GM12878 (cell line): ENCODE measurements around the gene SYNGR1. TPM values are rescaled to one million over a fixed set of nuclear protein-coding genes. Genes with fewer than 3 reads are reported as not detected.

Experiments
- ATAC-seq: fragments of 200-7000 bp; cut with Tn5 transposase; 3 replicates; pipeline ENCODE4 v1.9.1; 2020; ENCODE audit warnings: mild to moderate bottlenecking, moderate library complexity
- BruUV-seq: library from RNA; stranded (reverse); fragments of 400-500 nt; replicated peaks from 2 replicates; lab custom pipeline; 2021; lab: Mats Ljungman, UMichigan
- CTCF ChIA-PET: fragments of 300-600 bp; sonication (Branson Sonifier 250); formaldehyde crosslinking; extraction: SDS; loops from one replicate; lab custom pipeline; 2021; ENCODE audit warnings: inconsistent platforms; lab: Yijun Ruan, JAX
- POLR2A ChIA-PET: fragments of 350-600 bp; formaldehyde crosslinking; extraction: SDS; loops from one replicate; lab custom pipeline; 2021; ENCODE audit warnings: inconsistent platforms; lab: Charles Lee
- RAD21 ChIA-PET: fragments of 300-600 bp; sonication (Branson Sonifier 250); formaldehyde crosslinking; loops from one replicate; lab custom pipeline; 2023; ENCODE audit warnings: antibody characterized with exemption; ENCODE audit not compliant: unreplicated experiment; lab: Charles Lee
- SMC1A ChIA-PET: fragments of 300-600 bp; sonication (Branson Sonifier 250); formaldehyde crosslinking; loops from one replicate; lab custom pipeline; 2023; ENCODE audit not compliant: unreplicated experiment, uncharacterized antibody; lab: Charles Lee
- DNase-seq: peaks from one replicate; pipeline ENCODE4 v3.0.0-alpha.2; 2011; ENCODE audit warnings: low read depth, low spot score
- FAIRE-seq: peaks from 3 replicates; lab custom pipeline; 2011; peaks lifted over from hg19 to GRCh38; lab: Jason Lieb, UNC
- H2AFZ ChIP-seq: 2 replicates; pipeline ENCODE4 v1.6.0; 2011; ENCODE audit warnings: low read depth, low read length, control low read depth; ENCODE audit not compliant: control insufficient read depth
- H3K27ac ChIP-seq: 2 replicates; pipeline ENCODE4 v1.5.1; 2011; ENCODE audit warnings: control low read depth; ENCODE audit not compliant: control insufficient read depth, insufficient read depth
- H3K27me3 ChIP-seq, 2 experiments: replicated peaks in 1 of 2; 2 replicates each; pipeline versions ENCODE4 v1.6.0 to v1.6.1; 2011; ENCODE audit warnings: low read length in 1 of 2; ENCODE audit not compliant: control insufficient read depth in 2 of 2, insufficient read depth in 2 of 2
- H3K36me3 ChIP-seq, 2 experiments: 2 replicates each; pipeline ENCODE4 v1.5.1; 2011; ENCODE audit warnings: low read length in 1 of 2; ENCODE audit not compliant: control insufficient read depth in 2 of 2, insufficient read depth in 2 of 2
- H3K4me1 ChIP-seq: 2 replicates; pipeline ENCODE4 v1.6.1; 2011; ENCODE audit warnings: mild to moderate bottlenecking, low read length, moderate library complexity, mixed read lengths; ENCODE audit not compliant: control insufficient read depth, insufficient read depth
- H3K4me2 ChIP-seq: 2 replicates; pipeline ENCODE4 v1.6.0; 2011; ENCODE audit warnings: control low read depth; ENCODE audit not compliant: control insufficient read depth, insufficient read depth
- H3K4me3 ChIP-seq: fragments of 200-600 bp; sonication (generic); 2 replicates; pipeline ENCODE4 v1.5.1; 2016
- H3K79me2 ChIP-seq: 2 replicates; pipeline ENCODE4 v1.6.0; 2011; ENCODE audit warnings: low read length; ENCODE audit not compliant: control insufficient read depth, insufficient read depth
- H3K9ac ChIP-seq: 2 replicates; pipeline ENCODE4 v1.8.0; 2011; ENCODE audit warnings: low read length, control low read depth, mixed read lengths; ENCODE audit not compliant: control insufficient read depth, insufficient read depth
- H3K9me3 ChIP-seq: replicated peaks from 3 replicates; pipeline ENCODE4 v1.5.1; 2011; ENCODE audit warnings: mild to moderate bottlenecking, low read length; ENCODE audit not compliant: control insufficient read depth, insufficient read depth
- H4K20me1 ChIP-seq: 2 replicates; pipeline ENCODE4 v1.6.0; 2011; ENCODE audit not compliant: control insufficient read depth, insufficient read depth
- BMI1 ChIP-seq: fragments of 450-650 bp; IDR thresholded peaks from 2 replicates; pipeline ENCODE4 v1.6.1; 2016; ENCODE audit warnings: mild to moderate bottlenecking, moderate library complexity, borderline replicate concordance
- CBX3 ChIP-seq: fragments of 200-600 bp; sonication (generic); IDR thresholded peaks from 2 replicates; pipeline ENCODE4 v1.6.1; 2016; ENCODE audit warnings: low read depth, borderline replicate concordance
- CHD2 ChIP-seq: IDR thresholded peaks from 2 replicates; pipeline ENCODE4 v1.6.1; 2011; ENCODE audit warnings: low read depth, low read length, improper control_type of control experiment, borderline replicate concordance
- E2F8 ChIP-seq: fragments of 450-650 bp; IDR thresholded peaks from 2 replicates; pipeline ENCODE4 v1.6.1; 2018; ENCODE audit warnings: mild to moderate bottlenecking, low read depth, moderate library complexity; ENCODE audit not compliant: partially characterized antibody
- EP300 ChIP-seq, 2 experiments: fragments of 150-350 bp in 1 of 2; IDR thresholded peaks; 2 replicates each; pipeline ENCODE4 v1.6.1; 2011 to 2012; ENCODE audit warnings: low read depth in 2 of 2, low read length in 2 of 2, borderline replicate concordance in 1 of 2, improper control_type of control experiment in 1 of 2, inconsistent platforms in 1 of 2; ENCODE audit not compliant: control insufficient read depth in 1 of 2
- FOXK2 ChIP-seq: fragments of 450-650 bp; IDR thresholded peaks from 2 replicates; pipeline ENCODE4 v1.6.1; 2017; ENCODE audit warnings: mild to moderate bottlenecking, moderate library complexity
- IKZF2 ChIP-seq, 2 experiments: fragments of 450-650 bp; IDR thresholded peaks; 2 replicates each; pipeline ENCODE4 v1.6.1; 2017; ENCODE audit warnings: mild to moderate bottlenecking in 2 of 2, moderate library complexity in 2 of 2
- MTA2 ChIP-seq: fragments of 450-650 bp; IDR thresholded peaks from 2 replicates; pipeline ENCODE4 v1.6.1; 2016; ENCODE audit warnings: low read depth, mild to moderate bottlenecking, moderate library complexity
- SREBF2 ChIP-seq: IDR thresholded peaks from 2 replicates; pipeline ENCODE4 v1.6.1; 2012; ENCODE audit warnings: mild to moderate bottlenecking, low read length
- ZBED1 ChIP-seq: IDR thresholded peaks from 2 replicates; pipeline ENCODE4 v1.6.1; 2016; ENCODE audit warnings: borderline replicate concordance
- ZNF217 ChIP-seq: fragments of 450-650 bp; IDR thresholded peaks from 2 replicates; pipeline ENCODE4 v1.6.1; 2017; ENCODE audit warnings: antibody characterized with exemption, mild to moderate bottlenecking
- ZZZ3 ChIP-seq: IDR thresholded peaks from 2 replicates; pipeline ENCODE4 v1.6.1; 2011; ENCODE audit warnings: low read depth; ENCODE audit not compliant: control insufficient read depth, insufficient read length
- WGBS: methylation state at CpG from one replicate; pipeline ENCODE4 v1.1.6; 2016; ENCODE audit warnings: low lambda C conversion rate; ENCODE audit not compliant: insufficient replicate concordance, insufficient coverage; ENCODE audit errors: missing lambda C conversion rate; 5-methylcytosine and 5-hydroxymethylcytosine counted together
- in situ Hi-C: fragments of 300-500 bp; cut with MboI; formaldehyde crosslinking; loops from 9 replicates; pipeline ENCODE4 v1.14.3; 2018; ENCODE audit warnings: mixed read lengths
- intact Hi-C: fragments of 100-400 bp; cut with micrococcal nuclease; formaldehyde crosslinking; loops from one replicate; pipeline ENCODE4 v1.14.2; 2022; ENCODE audit not compliant: unreplicated experiment
- polyA plus RNA-seq, 11 experiments: library from polyadenylated mRNA; depleted of rRNA in 4 of 11; unstranded in 6 of 11; stranded (reverse) in 5 of 11; fragments of >200 nt; fragmentation: Nextera tagmentation in 4 of 11; fragmentation: Illumina TruSeq in 1 of 11; extraction: Ambion mirVana in 4 of 11; extraction: Trizol in 1 of 11; gene quantifications; 1 replicate in 1 of 11; 2 replicates in 10 of 11; pipeline versions ENCODE4 v1.2.1 to v1.2.3, GENCODE V29; 2011 to 2016; ENCODE audit warnings: inconsistent platforms in 2 of 11, missing spikeins in 2 of 11, low read depth in 1 of 11
- total RNA-seq, 4 experiments: library from RNA; depleted of rRNA in 3 of 4; stranded (reverse); fragments of >200 nt in 3 of 4; fragmentation: Illumina TruSeq in 1 of 4; extraction: Trizol in 1 of 4; gene quantifications; 2 replicates each; pipeline versions ENCODE4 v1.2.1 to v1.2.3, GENCODE V29; 2013 to 2021
- TF ChIP-seq, protein P1 (sequence below): fragments of 450-650 bp; formaldehyde crosslinking; IDR thresholded peaks from 2 replicates; pipeline ENCODE4 v1.4.0; 2022; ENCODE audit warnings: mild to moderate bottlenecking, moderate library complexity

Gene SYNGR1
- total and polyA plus RNA-seq, 10 of the 15 experiments (the other 5 are each of a cell fraction or from before 2014, with no cell fraction given), result 0.87 to 9.2 (median 3.5) TPM

GRCh38 chr22:39429186-39429585 lies 79.4 kb downstream of the SYNGR1 start:
- SMC1A ChIA-PET, result no interaction called here
- TF ChIP-seq SREBF2, result no peak
- TF ChIP-seq CBX3, result no peak
- no peak for TF ChIP-seq E2F8
- no peak for TF ChIP-seq MTA2

GRCh38 chr22:39429916-39430575 lies 80.3 kb downstream of the SYNGR1 start:
- no peaks in the 10 kb centered on the region for H3K4me1 ChIP-seq
- no peaks in the 10 kb centered on the region for H3K9me3 ChIP-seq
- no peak overlapping the region for H3K4me3 ChIP-seq
- H3K27ac ChIP-seq, result no peak overlapping the region
- in situ Hi-C loops, result no loop called here
- ChIA-PET CTCF (no interaction called here), RAD21 (no interaction called here), SMC1A (no interaction called here), POLR2A (no interaction called here)
- no peaks in the 10 kb centered on the region for H4K20me1 ChIP-seq
- intact Hi-C loops, result no loop called here
- no peaks in the 10 kb centered on the region for H3K79me2 ChIP-seq
- no peak overlapping the region for H2AFZ ChIP-seq
- ATAC-seq (no peak), DNase-seq (no peak), FAIRE-seq (no peak)
- no peak overlapping the region for H3K4me2 ChIP-seq
- no TSS peak for BruUV-seq
- 92% methylated on average over 27 of the region's 27 CpGs for WGBS
- no peaks in the 10 kb centered on the region for H3K27me3 ChIP-seq
- H3K36me3 ChIP-seq, result peaks cover 6 to 18% of the 10 kb centered on the region in 2 experiments
- no peak overlapping the region for H3K9ac ChIP-seq
- TF ChIP-seq ZBED1 (no peak), FOXK2 (no peak), ZNF217 (no peak), BMI1 (no peak), IKZF2 (IDR thresholded peaks at IDR 0.05) (no peak), CHD2 (no peak), EP300 (IDR thresholded peaks at IDR 0.05; ENCODE audit: borderline replicate concordance in 1 of 2, control insufficient read depth in 1 of 2, low read depth in 2 of 2, low read length in 2 of 2) (no peak), ZZZ3 (no peak)
- TF ChIP-seq, protein P1, sequence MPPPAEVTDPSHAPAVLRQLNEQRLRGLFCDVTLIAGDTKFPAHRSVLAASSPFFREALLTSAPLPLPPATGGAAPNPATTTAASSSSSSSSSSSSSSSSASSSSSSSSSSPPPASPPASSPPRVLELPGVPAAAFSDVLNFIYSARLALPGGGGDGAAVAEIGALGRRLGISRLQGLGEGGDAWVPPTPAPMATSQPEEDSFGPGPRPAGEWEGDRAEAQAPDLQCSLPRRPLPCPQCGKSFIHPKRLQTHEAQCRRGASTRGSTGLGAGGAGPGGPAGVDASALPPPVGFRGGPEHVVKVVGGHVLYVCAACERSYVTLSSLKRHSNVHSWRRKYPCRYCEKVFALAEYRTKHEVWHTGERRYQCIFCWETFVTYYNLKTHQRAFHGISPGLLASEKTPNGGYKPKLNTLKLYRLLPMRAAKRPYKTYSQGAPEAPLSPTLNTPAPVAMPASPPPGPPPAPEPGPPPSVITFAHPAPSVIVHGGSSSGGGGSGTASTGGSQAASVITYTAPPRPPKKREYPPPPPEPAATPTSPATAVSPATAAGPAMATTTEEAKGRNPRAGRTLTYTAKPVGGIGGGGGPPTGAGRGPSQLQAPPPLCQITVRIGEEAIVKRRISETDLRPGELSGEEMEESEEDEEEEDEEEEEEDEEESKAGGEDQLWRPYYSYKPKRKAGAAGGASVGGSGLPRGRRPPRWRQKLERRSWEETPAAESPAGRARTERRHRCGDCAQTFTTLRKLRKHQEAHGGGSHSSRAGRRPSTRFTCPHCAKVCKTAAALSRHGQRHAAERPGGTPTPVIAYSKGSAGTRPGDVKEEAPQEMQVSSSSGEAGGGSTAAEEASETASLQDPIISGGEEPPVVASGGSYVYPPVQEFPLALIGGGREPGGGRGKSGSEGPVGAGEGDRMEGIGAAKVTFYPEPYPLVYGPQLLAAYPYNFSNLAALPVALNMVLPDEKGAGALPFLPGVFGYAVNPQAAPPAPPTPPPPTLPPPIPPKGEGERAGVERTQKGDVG (CRISPR knock-in tag), result no peak

More at GRCh38 chr22:39429186-39429585, 79.4 kb downstream of the SYNGR1 start:
- H3K27me3 ChIP-seq, result no peaks in the 10 kb centered on the region
- BruUV-seq, result no TSS peak
- H3K27ac ChIP-seq, result no peak overlapping the region
- intact Hi-C loops, result no loop called here
- no peak overlapping the region for H3K4me3 ChIP-seq
- H3K4me1 ChIP-seq, result no peaks in the 10 kb centered on the region
- no peak overlapping the region for H3K4me2 ChIP-seq
- H3K9ac ChIP-seq, result no peak overlapping the region
- 93% methylated on average over 13 of the region's 13 CpGs for WGBS
- no peaks in the 10 kb centered on the region for H4K20me1 ChIP-seq
- ChIA-PET CTCF (no interaction called here), RAD21 (no interaction called here), POLR2A (no interaction called here)
- no peaks in the 10 kb centered on the region for H3K79me2 ChIP-seq
- peaks cover 8 to 17% of the 10 kb centered on the region in 2 experiments for H3K36me3 ChIP-seq
- FAIRE-seq (no peak), ATAC-seq (no peak), DNase-seq (no peak)
- H3K9me3 ChIP-seq, result no peaks in the 10 kb centered on the region
- H2AFZ ChIP-seq, result no peak overlapping the region
- in situ Hi-C loops, result no loop called here
